Neural cell (in vitro differentiated cells): ENCODE results near the gene SP4. TPM values are rescaled to one million over a fixed set of nuclear protein-coding genes. Genes with fewer than 3 reads are reported as not detected.

ENCODE experiments used
- H2AFZ ChIP-seq: fragments of 200-600, 300-800 bp; sonication (generic), shearing (Covaris generic); 2 replicates; pipeline ENCODE4 v1.6.0; 2014; ENCODE audit warnings: low read depth, mild to moderate bottlenecking, antibody characterized with exemption, low read length, moderate library complexity
- H3F3A ChIP-seq: fragments of 200-600 bp; shearing (Covaris generic); 2 replicates; pipeline ENCODE4 v1.6.1; 2016; ENCODE audit warnings: mild to moderate bottlenecking, moderate library complexity, mixed read lengths, antibody characterized with exemption, low read length; ENCODE audit not compliant: insufficient read depth, poor library complexity, severe bottlenecking
- H3K27ac ChIP-seq: fragments of 200-600, 300-800 bp; sonication (generic), shearing (Covaris generic); 2 replicates; pipeline ENCODE4 v1.5.1; 2014; ENCODE audit warnings: mild to moderate bottlenecking, low read length, moderate library complexity
- H3K27me3 ChIP-seq: fragments of 300-800, 200-600 bp; sonication (generic), shearing (Covaris generic); 2 replicates; pipeline ENCODE4 v1.6.0; 2014; ENCODE audit warnings: mild to moderate bottlenecking, low read depth, low read length, moderate library complexity; ENCODE audit not compliant: insufficient read depth
- H3K36me3 ChIP-seq: fragments of 300-800, 200-600 bp; sonication (generic), shearing (Covaris generic); 2 replicates; pipeline ENCODE4 v1.5.1; 2014; ENCODE audit warnings: mild to moderate bottlenecking, antibody characterized with exemption, low read length, moderate library complexity; ENCODE audit not compliant: insufficient read depth
- H3K4me2 ChIP-seq: fragments of 300-800, 200-600 bp; sonication (generic), shearing (Covaris generic); 2 replicates; pipeline ENCODE4 v1.6.0; 2014; ENCODE audit warnings: mild to moderate bottlenecking, low read length
- H3K4me3 ChIP-seq: fragments of 300-800, 200-600 bp; sonication (generic), shearing (Covaris generic); 2 replicates; pipeline ENCODE4 v1.5.1; 2014; ENCODE audit warnings: mild to moderate bottlenecking, low read length, moderate library complexity
- H3K79me2 ChIP-seq: fragments of 200-600 bp; shearing (Covaris generic); replicated peaks from 2 replicates; pipeline ENCODE4 v1.6.0; 2014; ENCODE audit warnings: mild to moderate bottlenecking, low read length, moderate library complexity; ENCODE audit not compliant: insufficient read depth
- H3K9ac ChIP-seq: fragments of 300-800, 200-600 bp; sonication (generic), shearing (Covaris generic); 2 replicates; pipeline ENCODE4 v1.6.1; 2016; ENCODE audit warnings: mild to moderate bottlenecking, low read length, mixed read lengths
- H3K9me2 ChIP-seq: fragments of 200-600 bp; shearing (Covaris generic); 2 replicates; pipeline ENCODE4 v1.6.1; 2016; ENCODE audit warnings: mild to moderate bottlenecking, low read length, mixed read lengths; ENCODE audit not compliant: insufficient read depth
- H3K9me3 ChIP-seq: fragments of 200-600, 300-800 bp; sonication (generic), shearing (Covaris generic); 2 replicates; pipeline ENCODE4 v1.6.1; 2016; ENCODE audit warnings: mild to moderate bottlenecking, mixed run types, low read length, moderate library complexity, mixed read lengths
- H4K20me1 ChIP-seq: fragments of 200-600 bp; shearing (Covaris generic); 2 replicates; pipeline ENCODE4 v1.6.1; 2016; ENCODE audit warnings: mild to moderate bottlenecking, mixed run types; ENCODE audit not compliant: insufficient read depth
- EP300 ChIP-seq: fragments of 450-650 bp; conservative IDR thresholded peaks from 2 replicates; pipeline ENCODE4 v1.6.1; 2014; ENCODE audit warnings: antibody characterized with exemption, mild to moderate bottlenecking, moderate library complexity; ENCODE audit not compliant: poor library complexity, severe bottlenecking
- EZH2 ChIP-seq: fragments of 200-600, 300-800 bp; shearing (Covaris generic), sonication (generic); IDR thresholded peaks from 2 replicates; pipeline ENCODE4 v1.6.1; 2014; ENCODE audit warnings: antibody characterized with exemption, low read length, borderline replicate concordance, mild to moderate bottlenecking; ENCODE audit not compliant: insufficient read depth, poor library complexity, severe bottlenecking
- MXI1 ChIP-seq: fragments of 450-650 bp; conservative IDR thresholded peaks from 2 replicates; pipeline ENCODE4 v1.6.1; 2014; ENCODE audit warnings: antibody characterized with exemption, mild to moderate bottlenecking; ENCODE audit not compliant: poor library complexity, severe bottlenecking
- POLR2AphosphoS5 ChIP-seq: IDR thresholded peaks from 2 replicates; pipeline ENCODE4 v1.6.1; 2012
- RAD21 ChIP-seq: fragments of 450-650 bp; conservative IDR thresholded peaks from 2 replicates; pipeline ENCODE4 v1.6.1; 2014; ENCODE audit warnings: antibody characterized with exemption, mild to moderate bottlenecking, moderate library complexity
- REST ChIP-seq: IDR thresholded peaks from 2 replicates; pipeline ENCODE4 v1.6.1; 2012; ENCODE audit warnings: borderline replicate concordance
- SMC3 ChIP-seq: fragments of 450-650 bp; conservative IDR thresholded peaks from 2 replicates; pipeline ENCODE4 v1.6.1; 2014; ENCODE audit warnings: antibody characterized with exemption, mild to moderate bottlenecking, moderate library complexity; ENCODE audit not compliant: poor library complexity
- TAF1 ChIP-seq: IDR thresholded peaks from 2 replicates; pipeline ENCODE4 v1.6.1; 2012; ENCODE audit warnings: low read depth
- polyA plus RNA-seq: library from polyadenylated mRNA; depleted of rRNA; stranded (reverse); fragments of >200 nt; gene quantifications from 2 replicates; pipeline ENCODE4 v1.2.3, GENCODE V29; 2014
- TF ChIP-seq, protein P1 (sequence below): fragments of 450-650 bp; IDR thresholded peaks from 2 replicates; pipeline ENCODE4 v1.5.1; 2014; ENCODE audit warnings: antibody characterized with exemption, mild to moderate bottlenecking, moderate library complexity; ENCODE audit not compliant: poor library complexity, severe bottlenecking

Gene SP4
- polyA plus RNA-seq, 1 donor from 2014 or later = 27.8 TPM

DNA sequence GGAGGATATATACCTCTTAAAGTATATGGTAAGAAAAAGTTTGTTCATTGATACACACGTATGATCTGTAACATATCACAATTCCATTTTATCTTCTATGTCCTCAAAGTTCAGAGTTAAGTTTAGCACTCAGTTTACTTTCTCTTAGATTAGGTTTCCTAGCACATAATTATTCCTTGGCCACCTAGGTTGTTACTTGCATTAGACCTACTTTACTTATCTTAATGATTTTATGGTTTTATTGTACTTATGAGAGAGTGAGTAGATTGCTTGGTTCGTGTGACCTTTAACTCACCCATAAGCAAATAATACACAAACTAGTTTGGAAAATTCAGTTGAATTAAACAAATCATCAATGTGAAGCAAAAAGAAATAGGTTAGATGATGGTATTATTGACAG lies 33.9 kb upstream of the SP4 start:
- Histone ChIP-seq H3K27ac (no peak overlapping the region), H3K79me2 (no peaks in the 10 kb centered on the region), H2AFZ (no peak overlapping the region), H3K4me2 (no peak overlapping the region), H4K20me1 (no peaks in the 10 kb centered on the region), H3K27me3 (no peaks in the 10 kb centered on the region), H3K9me3 (no peaks in the 10 kb centered on the region), H3K4me3 (no peak overlapping the region), H3K36me3 (no peaks in the 10 kb centered on the region), H3F3A (no peaks in the 10 kb centered on the region), H3K9ac (no peak overlapping the region), H3K9me2 (no peaks in the 10 kb centered on the region)
- TF ChIP-seq MXI1 = no peak
- TF ChIP-seq RAD21 = no peak
- no peak for TF ChIP-seq POLR2AphosphoS5
- TF ChIP-seq, protein P1, sequence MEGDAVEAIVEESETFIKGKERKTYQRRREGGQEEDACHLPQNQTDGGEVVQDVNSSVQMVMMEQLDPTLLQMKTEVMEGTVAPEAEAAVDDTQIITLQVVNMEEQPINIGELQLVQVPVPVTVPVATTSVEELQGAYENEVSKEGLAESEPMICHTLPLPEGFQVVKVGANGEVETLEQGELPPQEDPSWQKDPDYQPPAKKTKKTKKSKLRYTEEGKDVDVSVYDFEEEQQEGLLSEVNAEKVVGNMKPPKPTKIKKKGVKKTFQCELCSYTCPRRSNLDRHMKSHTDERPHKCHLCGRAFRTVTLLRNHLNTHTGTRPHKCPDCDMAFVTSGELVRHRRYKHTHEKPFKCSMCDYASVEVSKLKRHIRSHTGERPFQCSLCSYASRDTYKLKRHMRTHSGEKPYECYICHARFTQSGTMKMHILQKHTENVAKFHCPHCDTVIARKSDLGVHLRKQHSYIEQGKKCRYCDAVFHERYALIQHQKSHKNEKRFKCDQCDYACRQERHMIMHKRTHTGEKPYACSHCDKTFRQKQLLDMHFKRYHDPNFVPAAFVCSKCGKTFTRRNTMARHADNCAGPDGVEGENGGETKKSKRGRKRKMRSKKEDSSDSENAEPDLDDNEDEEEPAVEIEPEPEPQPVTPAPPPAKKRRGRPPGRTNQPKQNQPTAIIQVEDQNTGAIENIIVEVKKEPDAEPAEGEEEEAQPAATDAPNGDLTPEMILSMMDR = no peak
- no peak for TF ChIP-seq EZH2
- no peak for TF ChIP-seq REST
- no peak for TF ChIP-seq TAF1
- TF ChIP-seq EP300 = no peak
- TF ChIP-seq SMC3 = no peak

- no peaks in the 10 kb centered on the region for H3K36me3 ChIP-seq
- no peak overlapping the region for H3K27ac ChIP-seq
- no peaks in the 10 kb centered on the region for H4K20me1 ChIP-seq
- H3K4me3 ChIP-seq = no peak overlapping the region
- H3K9me3 ChIP-seq = no peaks in the 10 kb centered on the region
- H3K79me2 ChIP-seq = no peaks in the 10 kb centered on the region
- TF ChIP-seq MXI1 (no peak), TAF1 (no peak), REST (no peak), SMC3 (no peak), POLR2AphosphoS5 (no peak)
- no peak overlapping the region for H3K9ac ChIP-seq
- no peak overlapping the region for H3K4me2 ChIP-seq
- no peaks in the 10 kb centered on the region for H3K27me3 ChIP-seq
- H3K9me2 ChIP-seq = no peaks in the 10 kb centered on the region
- no peaks in the 10 kb centered on the region for H3F3A ChIP-seq
- H2AFZ ChIP-seq = no peak overlapping the region
These were observed 25.9 kb upstream of the SP4 start for GRCh38 chr7:21401944-21402343.
